Measurements from ENCODE around the gene KCNH1.

GRCh38 chr1:210723646-210724045 is 410.3 kb downstream of the KCNH1 start:
- TF ChIP-seq CTCF (IDR thresholded peaks at IDR 0.05; ENCODE audit: low read depth, low read length) = no peak
- no peak for TF ChIP-seq MAX (IDR thresholded peaks at IDR 0.05; ENCODE audit: low read depth, low read length)
- TF ChIP-seq POLR2A (IDR thresholded peaks at IDR 0.05; ENCODE audit: extremely low read depth, insufficient read length) = no peak
- no peak for TF ChIP-seq MYC (IDR thresholded peaks at IDR 0.05; ENCODE audit: low read depth, low read length)
